AML-193 (cell line): ENCODE results near the gene ABCA7.

Experiments used
- DNase-seq, 2 experiments: peaks; one replicate each; lab custom pipeline; 2025; lab: John Stamatoyannopoulos, UW

Gene ABCA7

DNA sequence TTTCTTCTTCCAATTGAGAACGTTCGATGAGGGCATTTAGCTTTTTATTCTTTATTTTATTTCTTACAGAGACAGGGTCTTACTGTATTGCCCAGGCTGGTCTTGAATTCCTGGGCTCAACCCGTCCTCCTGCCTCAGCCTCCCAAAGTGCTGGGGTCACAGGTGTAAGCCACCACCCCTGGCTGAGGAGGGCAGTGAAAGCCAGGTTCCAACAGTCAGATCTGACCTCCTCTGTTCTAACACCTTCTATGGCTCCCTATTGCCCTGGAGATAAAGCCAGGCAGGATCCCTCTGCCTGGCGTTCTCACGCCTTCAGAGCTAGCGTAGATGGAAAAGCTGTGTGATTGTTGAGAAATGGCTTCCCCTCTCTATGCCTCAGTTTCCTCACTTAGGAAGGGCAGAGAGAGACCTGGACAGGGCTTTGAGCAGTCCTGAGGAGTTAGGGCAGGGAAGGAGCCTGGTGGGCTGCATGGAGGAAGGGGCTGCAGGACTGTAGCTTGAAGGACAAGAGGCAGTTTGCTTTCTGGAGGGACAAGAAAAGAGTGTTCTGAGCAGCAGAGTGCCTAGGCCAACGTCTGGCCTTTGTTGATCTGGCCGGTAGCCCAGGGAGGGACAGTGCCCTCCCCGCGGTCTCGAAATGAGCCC is 32.6 kb downstream of the ABCA7 start:
- DNase-seq: no peak

DNA sequence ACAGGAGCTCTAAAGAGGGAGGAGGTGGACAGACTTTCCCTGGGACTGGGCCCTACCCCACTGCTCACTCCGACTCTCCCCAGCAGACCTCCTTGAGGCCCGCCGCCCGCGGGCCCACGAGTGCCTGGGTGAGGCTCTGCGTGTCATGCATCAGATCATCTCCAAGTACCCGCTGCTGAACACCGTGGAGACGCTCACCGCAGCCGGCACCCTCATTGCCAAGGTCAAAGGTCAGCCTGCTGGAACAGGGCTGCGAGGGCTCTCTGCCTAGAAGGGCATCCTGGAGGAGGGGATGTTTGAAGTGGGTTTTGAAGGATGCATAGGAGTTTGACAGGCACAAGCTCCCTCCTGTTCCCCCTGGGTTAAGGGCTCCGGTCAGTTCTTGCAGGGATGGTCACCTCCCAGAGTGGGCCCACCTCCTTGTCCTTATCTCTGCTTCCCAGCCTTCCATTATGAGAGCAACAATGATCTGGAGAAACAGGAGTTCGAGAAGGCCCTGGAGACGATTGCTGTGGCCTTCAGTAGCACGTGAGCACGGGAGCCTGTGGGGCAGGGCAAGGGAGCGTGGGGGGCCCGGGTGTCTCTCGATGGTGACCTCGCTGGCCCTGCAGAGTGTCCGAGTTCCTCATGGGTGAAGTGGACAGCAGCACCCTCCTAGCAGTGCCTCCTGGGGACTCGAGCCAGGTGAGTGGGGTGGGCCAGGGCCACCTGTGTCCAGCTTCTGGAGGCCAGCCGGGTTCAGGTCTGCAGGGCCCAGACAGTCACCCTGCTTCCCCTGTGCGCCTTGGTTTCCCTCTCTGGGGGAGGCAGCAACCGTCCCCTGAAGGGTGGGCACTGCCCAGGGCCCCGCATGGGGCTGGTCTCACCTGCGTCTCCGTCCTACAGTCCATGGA is 33.4 kb downstream of the ABCA7 start:
- no peak for DNase-seq

DNA sequence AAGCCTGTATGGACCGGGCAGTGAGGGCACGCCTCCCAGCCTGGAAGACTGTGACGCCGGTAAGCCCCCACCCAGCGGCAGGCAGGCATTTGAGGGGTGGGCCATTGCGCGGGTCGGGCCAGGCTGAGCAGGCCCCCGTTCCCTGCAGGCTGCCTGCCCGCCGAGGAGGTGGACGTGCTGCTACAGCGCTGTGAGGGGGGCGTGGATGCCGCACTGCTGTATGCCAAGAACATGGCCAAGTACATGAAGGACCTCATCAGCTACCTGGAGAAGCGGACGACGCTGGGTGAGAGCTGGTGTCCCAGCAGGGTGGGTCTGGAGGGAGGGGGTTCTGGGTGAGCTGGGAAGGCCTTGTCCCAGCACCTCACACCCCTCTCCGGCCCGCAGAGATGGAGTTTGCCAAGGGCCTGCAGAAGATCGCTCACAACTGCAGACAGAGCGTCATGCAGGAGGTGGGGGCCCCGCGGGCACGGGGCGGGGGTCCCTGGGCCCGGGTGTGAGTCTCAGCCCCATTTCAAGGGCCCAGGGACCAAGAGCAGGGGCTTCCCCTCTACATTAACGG is 34.1 kb downstream of the ABCA7 start:
- no peak for DNase-seq

- peak; percentile 66 to 85 for DNase-seq
Observed at GRCh38 chr19:1074544-1075283, 34.8 kb downstream of the ABCA7 start.

GRCh38 chr19:1076046-1076386 is 36.1 kb downstream of the ABCA7 start:
- no peak for DNase-seq

DNA sequence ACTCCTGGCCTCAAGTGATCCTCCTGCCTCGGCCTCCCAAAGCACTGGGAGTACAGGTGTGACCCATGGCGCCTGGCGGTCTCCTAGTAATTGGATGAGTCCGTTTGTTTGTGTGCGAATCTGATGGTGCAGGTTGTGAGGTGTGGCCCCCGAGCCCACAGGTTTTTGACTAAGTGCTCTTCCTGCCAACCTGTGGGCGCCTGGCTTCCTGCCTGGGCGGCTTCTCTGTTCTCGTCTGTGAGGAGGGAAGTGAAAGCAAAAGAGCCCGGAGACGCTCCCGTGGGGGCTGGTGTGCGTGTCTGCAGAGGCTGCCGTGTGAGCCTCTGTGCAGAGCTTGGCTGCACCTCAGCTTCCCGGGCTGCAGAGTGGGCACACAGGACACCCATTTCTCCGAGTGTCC is 37.0 kb downstream of the ABCA7 start:
- no peak for DNase-seq

- no peak for DNase-seq
Observed at GRCh38 chr19:1079566-1080111, 39.7 kb downstream of the ABCA7 start.

- DNase-seq: no peak
Observed at GRCh38 chr19:1080360-1081161, 40.7 kb downstream of the ABCA7 start.

- no peak for DNase-seq
Observed at GRCh38 chr19:1081301-1082164, 41.6 kb downstream of the ABCA7 start.

- no peak for DNase-seq
Observed at GRCh38 chr19:1082165-1082927, 42.4 kb downstream of the ABCA7 start.

- no peak for DNase-seq
Observed at GRCh38 chr19:1082928-1083816, 43.3 kb downstream of the ABCA7 start.

GRCh38 chr19:1084024-1084868 is 44.3 kb downstream of the ABCA7 start:
- DNase-seq: no peak

GRCh38 chr19:1085053-1085658 is 45.2 kb downstream of the ABCA7 start:
- no peak for DNase-seq

DNA sequence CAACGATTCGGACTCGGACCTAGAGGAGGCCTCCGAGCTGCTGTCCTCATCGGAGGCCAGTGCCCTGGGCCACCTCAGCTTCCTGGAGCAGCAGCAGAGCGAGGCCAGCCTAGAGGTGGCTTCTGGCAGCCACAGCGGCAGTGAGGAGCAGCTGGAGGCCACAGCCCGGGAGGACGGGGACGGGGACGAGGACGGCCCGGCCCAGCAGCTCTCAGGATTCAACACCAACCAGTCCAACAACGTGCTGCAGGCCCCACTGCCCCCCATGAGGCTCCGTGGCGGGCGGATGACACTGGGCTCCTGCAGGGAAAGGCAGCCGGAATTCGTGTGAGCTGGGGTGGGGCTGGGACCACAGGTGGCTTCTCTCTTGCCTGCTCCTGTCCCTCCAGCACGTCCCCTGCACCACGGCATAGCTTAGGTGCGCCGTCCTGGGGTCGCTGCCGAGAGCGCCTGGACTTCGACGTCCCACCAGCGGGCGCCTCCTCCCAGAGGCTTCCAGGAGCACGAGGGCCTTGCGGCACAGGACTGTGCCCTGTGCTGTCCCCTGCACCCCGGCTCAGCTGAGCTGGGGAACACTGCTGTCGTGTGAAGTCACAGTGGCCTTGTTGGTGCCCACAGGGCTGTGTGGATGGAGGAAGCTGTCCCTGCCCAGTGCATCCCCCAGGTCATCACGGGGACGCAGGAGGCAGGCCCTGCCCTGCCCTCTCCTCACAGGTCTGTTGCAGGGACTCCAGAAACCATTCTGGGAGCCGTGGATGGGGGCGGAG is 46.0 kb downstream of the ABCA7 start:
- no peak for DNase-seq

- no peak for DNase-seq
Observed at GRCh38 chr19:1086613-1087012, 46.7 kb downstream of the ABCA7 start.

- peak; percentile 95 to 96 for DNase-seq
Observed at GRCh38 chr19:1087813-1088415, 48.0 kb downstream of the ABCA7 start.
